Natural killer cell (primary cell): ENCODE results near the gene RSPRY1. TPM values are rescaled to one million over a fixed set of nuclear protein-coding genes. Genes with fewer than 3 reads are reported as not detected.

Experiments
- ATAC-seq, 3 donors: fragments of 150-1000 bp in 2 of 3; fragments of 200-7000 bp in 1 of 3; cut with Tn5 transposase; 1 replicate in 1 of 3; 2 replicates in 2 of 3; pipeline ENCODE4 v1.10.0; 2021; ENCODE audit warnings: mild to moderate bottlenecking in 2 of 3, moderate library complexity in 2 of 3
- DNase-seq, 2 donors: peaks; one replicate each; pipeline versions ENCODE4 v3.0.0 to v3.0.0-alpha.2; 2013 to 2021; ENCODE audit warnings: mixed read lengths in 1 of 2
- H3K27ac ChIP-seq: one replicate; pipeline ENCODE4 v1.5.1; 2013; ENCODE audit warnings: mild to moderate bottlenecking, low read length
- H3K27me3 ChIP-seq: one replicate; pipeline ENCODE4 v1.6.1; 2013; ENCODE audit warnings: low read length; ENCODE audit not compliant: control insufficient read depth, insufficient read depth
- H3K36me3 ChIP-seq: one replicate; pipeline ENCODE4 v1.6.1; 2013; ENCODE audit warnings: low read length; ENCODE audit not compliant: control insufficient read depth, insufficient read depth
- H3K4me1 ChIP-seq: one replicate; pipeline ENCODE4 v1.6.1; 2013; ENCODE audit warnings: low read length; ENCODE audit not compliant: control insufficient read depth, insufficient read depth
- H3K4me3 ChIP-seq: one replicate; pipeline ENCODE4 v1.5.1; 2013; ENCODE audit warnings: low read length
- H3K9me3 ChIP-seq: one replicate; pipeline ENCODE4 v1.6.1; 2013; ENCODE audit warnings: low read length; ENCODE audit not compliant: control insufficient read depth, insufficient read depth
- H3K27ac Mint-ChIP-seq, 2 donors: one replicate each; pipeline ENCODE4 v1.8.0; 2022; ENCODE audit warnings: mild to moderate bottlenecking in 2 of 2, mixed read lengths in 2 of 2, moderate library complexity in 1 of 2
- H3K27me3 Mint-ChIP-seq, 2 donors: one replicate each; pipeline ENCODE4 v1.8.0; 2022; ENCODE audit warnings: low read depth in 2 of 2, mixed read lengths in 2 of 2
- H3K36me3 Mint-ChIP-seq: one replicate; pipeline ENCODE4 v1.8.0; 2022; ENCODE audit warnings: mixed read lengths
- H3K4me1 Mint-ChIP-seq, 2 donors: one replicate each; pipeline ENCODE4 v1.8.0; 2022; ENCODE audit warnings: mixed read lengths in 2 of 2
- H3K4me3 Mint-ChIP-seq: one replicate; pipeline ENCODE4 v1.8.0; 2022; ENCODE audit warnings: mild to moderate bottlenecking, moderate library complexity, mixed read lengths
- H3K9me3 Mint-ChIP-seq, 2 donors: one replicate each; pipeline ENCODE4 v1.8.0; 2022; ENCODE audit warnings: mixed read lengths in 2 of 2
- CTCF ChIP-seq: fragments of 200-600 bp; IDR thresholded peaks from one replicate; pipeline ENCODE4 v1.8.0; 2022; ENCODE audit warnings: antibody characterized with exemption
- WGBS: methylation state at CpG from one replicate; pipeline ENCODE4 v1.1.7; 2013; ENCODE audit warnings: missing lambda C conversion rate; ENCODE audit not compliant: insufficient coverage; 5-methylcytosine and 5-hydroxymethylcytosine counted together
- intact Hi-C: fragments of 100-400 bp; cut with micrococcal nuclease; formaldehyde crosslinking; loops from one replicate; pipeline ENCODE4 v1.14.2; 2022
- total RNA-seq, 4 donors: library from RNA; stranded (reverse); fragments of 120-200 nt in 1 of 4; gene quantifications; one replicate each; pipeline versions ENCODE4 v1.2.3 to v1.2.4, GENCODE V29; 2013 to 2022

The RSPRY1 gene
- total RNA-seq, 3 donors from 2014 or later (not counting 1 experiment from before 2014, with no cell fraction given): 22.6 to 26.6 (median 23.4) TPM

DNA sequence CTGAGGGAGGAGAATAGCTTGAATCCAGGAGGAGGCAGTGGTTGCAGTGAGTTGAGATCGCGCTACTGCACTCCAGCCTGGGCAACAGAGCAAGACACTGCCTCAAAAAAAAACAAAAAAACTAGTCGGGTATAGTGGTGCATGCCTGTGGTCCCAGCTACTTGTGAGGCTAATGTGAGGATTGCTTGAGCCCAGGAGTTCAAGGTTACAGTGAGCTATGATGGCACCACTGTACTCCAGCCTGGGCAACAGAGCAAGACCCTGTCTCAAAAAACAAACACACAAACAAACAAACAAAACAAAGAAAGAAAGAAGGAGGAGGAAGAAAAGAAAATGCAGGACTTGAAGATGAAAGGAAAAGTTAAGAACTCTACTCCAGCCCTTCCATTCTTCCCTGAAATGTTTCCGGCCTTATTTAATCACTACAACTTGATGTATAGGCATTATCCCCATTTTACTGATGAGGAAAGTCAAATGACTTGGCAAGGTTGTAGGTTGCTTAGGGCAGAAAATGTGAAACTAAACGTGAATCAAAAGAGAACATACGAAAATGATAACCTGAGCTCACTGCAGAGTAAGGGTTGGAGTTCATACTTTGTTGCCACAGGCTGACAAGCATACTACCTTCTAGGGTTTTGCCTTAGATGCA, 30.3 kb upstream of the RSPRY1 start:
- H3K4me1 Mint-ChIP-seq: peaks cover 0 to 8% of the 10 kb centered on the region in 2 donors
- H3K27ac ChIP-seq: no peak overlapping the region
- H3K36me3 Mint-ChIP-seq: peaks cover 41% of the 10 kb centered on the region
- no peaks in the 10 kb centered on the region for H3K27me3 Mint-ChIP-seq
- no peak for TF ChIP-seq CTCF
- H3K4me1 ChIP-seq: no peaks in the 10 kb centered on the region
- no peaks in the 10 kb centered on the region for H3K9me3 Mint-ChIP-seq
- peak overlapping the region in 1 of 2 donors; percentile 18 for H3K27ac Mint-ChIP-seq
- H3K36me3 ChIP-seq: peaks cover 63% of the 10 kb centered on the region
- ATAC-seq: no peak
- no peaks in the 10 kb centered on the region for H3K9me3 ChIP-seq
- DNase-seq: no peak
- no peak overlapping the region for H3K4me3 Mint-ChIP-seq
- no peak overlapping the region for H3K4me3 ChIP-seq
- intact Hi-C loops: no loop called here
- H3K27me3 ChIP-seq: no peaks in the 10 kb centered on the region
- 96% methylated on average over 5 of the region's 6 CpGs for whole genome bisulfite sequencing

GRCh38 chr16:57156351-57156703, 29.8 kb upstream of the RSPRY1 start:
- no peaks in the 10 kb centered on the region for H3K9me3 ChIP-seq
- peaks cover 41% of the 10 kb centered on the region for H3K36me3 Mint-ChIP-seq
- H3K27ac Mint-ChIP-seq: no peak overlapping the region
- H3K4me1 ChIP-seq: no peaks in the 10 kb centered on the region
- no peak for TF ChIP-seq CTCF
- H3K4me1 Mint-ChIP-seq: peaks cover 0 to 8% of the 10 kb centered on the region in 2 donors
- WGBS: 93% methylated on average over 4 of the region's 4 CpGs
- H3K27ac ChIP-seq: no peak overlapping the region
- no peak overlapping the region for H3K4me3 Mint-ChIP-seq
- intact Hi-C loops: no loop called here
- no peak overlapping the region for H3K4me3 ChIP-seq
- no peaks in the 10 kb centered on the region for H3K27me3 ChIP-seq
- peaks cover 67% of the 10 kb centered on the region for H3K36me3 ChIP-seq
- H3K27me3 Mint-ChIP-seq: no peaks in the 10 kb centered on the region
- no peak for DNase-seq
- H3K9me3 Mint-ChIP-seq: no peaks in the 10 kb centered on the region
- no peak for ATAC-seq

DNA sequence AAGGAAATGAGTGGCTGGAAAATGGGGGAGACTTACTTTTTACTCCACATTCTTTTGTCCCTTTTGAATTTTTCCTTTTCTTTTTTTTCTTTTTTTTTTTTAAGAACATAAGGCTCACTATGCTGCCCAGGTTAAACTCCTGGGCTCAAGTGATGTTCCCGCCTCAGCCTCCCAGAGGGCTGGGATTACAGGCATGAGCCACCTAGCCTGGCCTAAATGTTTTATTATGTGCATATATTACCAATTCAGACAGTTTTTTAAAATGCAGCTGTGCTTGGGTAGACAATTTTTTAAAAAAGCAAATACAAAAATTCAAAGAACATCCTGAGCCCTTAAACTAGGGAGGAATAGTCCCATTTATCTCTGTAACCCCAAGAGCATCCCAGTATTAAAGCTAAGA, 28.6 kb upstream of the RSPRY1 start:
- Mint-ChIP-seq H3K9me3 (no peaks in the 10 kb centered on the region), H3K36me3 (peaks cover 34% of the 10 kb centered on the region), H3K4me1 (peaks cover 0 to 8% of the 10 kb centered on the region in 2 donors), H3K27me3 (no peaks in the 10 kb centered on the region), H3K27ac (no peak overlapping the region), H3K4me3 (no peak overlapping the region)
- TF ChIP-seq CTCF: no peak
- Histone ChIP-seq H3K9me3 (no peaks in the 10 kb centered on the region), H3K27me3 (no peaks in the 10 kb centered on the region), H3K4me3 (no peak overlapping the region), H3K4me1 (no peaks in the 10 kb centered on the region), H3K36me3 (peaks cover 66% of the 10 kb centered on the region), H3K27ac (no peak overlapping the region)
- DNase-seq: no peak
- intact Hi-C loops: no loop called here
- no peak for ATAC-seq
- WGBS: 100% methylated on average over 1 of the region's 1 CpG

DNA sequence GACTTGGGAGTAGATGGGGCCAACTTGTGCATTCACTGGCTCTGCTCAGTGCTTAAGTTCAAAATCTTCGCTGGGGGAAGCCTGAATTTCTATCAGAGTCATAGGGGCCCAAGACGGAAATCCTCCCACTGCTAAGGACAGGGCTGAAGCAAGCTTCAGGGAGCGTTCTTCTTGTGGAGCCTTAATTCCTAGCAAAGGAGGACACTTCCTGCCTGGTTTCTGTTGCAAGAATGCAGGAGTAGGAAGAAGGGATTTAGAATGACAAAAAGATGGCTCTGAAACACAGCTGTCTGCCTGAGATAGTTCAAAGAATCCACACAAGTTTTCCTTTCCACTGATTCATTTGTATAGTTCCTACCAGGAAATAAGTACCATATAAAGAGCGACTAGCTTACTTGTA, 26.7 kb upstream of the RSPRY1 start:
- Histone ChIP-seq H3K36me3 (peaks cover 64% of the 10 kb centered on the region), H3K4me1 (no peaks in the 10 kb centered on the region), H3K27ac (no peak overlapping the region), H3K4me3 (no peak overlapping the region), H3K27me3 (no peaks in the 10 kb centered on the region), H3K9me3 (no peaks in the 10 kb centered on the region)
- H3K4me1 Mint-ChIP-seq: peaks cover 0 to 8% of the 10 kb centered on the region in 2 donors
- DNase-seq (no peak), ATAC-seq (no peak)
- H3K36me3 Mint-ChIP-seq: peaks cover 15% of the 10 kb centered on the region
- 90% methylated on average over 3 of the region's 4 CpGs for WGBS
- H3K9me3 Mint-ChIP-seq: no peaks in the 10 kb centered on the region
- no peak overlapping the region for H3K27ac Mint-ChIP-seq
- no peak overlapping the region for H3K4me3 Mint-ChIP-seq
- no peaks in the 10 kb centered on the region for H3K27me3 Mint-ChIP-seq
- intact Hi-C loops: no loop called here
- TF ChIP-seq CTCF: no peak
